H9 (cell line): ENCODE data around the gene SUMO4. TPM values are rescaled to one million over a fixed set of nuclear protein-coding genes. Genes with fewer than 3 reads are reported as not detected.

Source experiments
- DNase-seq: peaks from one replicate; pipeline ENCODE4 v3.0.0-alpha.2; 2017
- H2AFZ ChIP-seq: one replicate; pipeline ENCODE4 v1.6.1; 2013; ENCODE audit warnings: mild to moderate bottlenecking, low read length, control low read depth, moderate library complexity
- H2AK5ac ChIP-seq: 2 replicates; pipeline ENCODE4 v1.6.1; 2013; ENCODE audit warnings: low read length, control low read depth, mixed read lengths; ENCODE audit not compliant: insufficient read length
- H2BK120ac ChIP-seq: one replicate; pipeline ENCODE4 v1.6.1; 2013; ENCODE audit warnings: low read depth, mild to moderate bottlenecking, low read length, control low read depth, inconsistent platforms; ENCODE audit not compliant: poor library complexity, severe bottlenecking
- H2BK12ac ChIP-seq: 2 replicates; pipeline ENCODE4 v1.6.1; 2013; ENCODE audit warnings: low read length, control low read depth, mixed read lengths, low read depth; ENCODE audit not compliant: insufficient read length
- H2BK15ac ChIP-seq: 2 replicates; pipeline ENCODE4 v1.6.1; 2013; ENCODE audit warnings: low read depth, low read length, control low read depth
- H2BK20ac ChIP-seq: one replicate; pipeline ENCODE4 v1.6.1; 2013; ENCODE audit warnings: low read depth, mild to moderate bottlenecking, low read length, control low read depth, inconsistent platforms; ENCODE audit not compliant: poor library complexity, severe bottlenecking
- H2BK5ac ChIP-seq: 2 replicates; pipeline ENCODE4 v1.6.1; 2013; ENCODE audit warnings: low read length, control low read depth, mixed read lengths; ENCODE audit not compliant: insufficient read length
- H3K14ac ChIP-seq: 2 replicates; pipeline ENCODE4 v1.6.1; 2013; ENCODE audit warnings: low read length, control low read depth; ENCODE audit not compliant: insufficient read depth
- H3K18ac ChIP-seq: 2 replicates; pipeline ENCODE4 v1.6.1; 2013; ENCODE audit warnings: low read depth, mild to moderate bottlenecking, mixed read lengths, low read length, control low read depth; ENCODE audit not compliant: insufficient read length
- H3K23ac ChIP-seq: 2 replicates; pipeline ENCODE4 v1.6.1; 2013; ENCODE audit warnings: low read length, control low read depth, mixed read lengths, low read depth; ENCODE audit not compliant: insufficient read length
- H3K23me2 ChIP-seq: 2 replicates; pipeline ENCODE4 v1.6.1; 2013; ENCODE audit warnings: low read depth, mild to moderate bottlenecking, mixed read lengths, low read length, control low read depth; ENCODE audit not compliant: insufficient read length, poor library complexity, severe bottlenecking
- H3K27ac ChIP-seq: 2 replicates; pipeline ENCODE4 v1.5.1; 2013; ENCODE audit warnings: low read length, control low read depth, mixed read lengths, low read depth; ENCODE audit not compliant: insufficient read length
- H3K27me3 ChIP-seq: 2 replicates; pipeline ENCODE4 v1.6.1; 2013; ENCODE audit warnings: low read length, control low read depth, inconsistent platforms; ENCODE audit not compliant: insufficient read depth
- H3K4ac ChIP-seq: 2 replicates; pipeline ENCODE4 v1.6.1; 2013; ENCODE audit warnings: low read depth, mild to moderate bottlenecking, control low read depth, inconsistent platforms, low read length, moderate library complexity
- H3K4me1 ChIP-seq: 2 replicates; pipeline ENCODE4 v1.6.1; 2013; ENCODE audit warnings: low read length, control low read depth, inconsistent platforms; ENCODE audit not compliant: insufficient read depth
- H3K4me2 ChIP-seq: 2 replicates; pipeline ENCODE4 v1.6.1; 2013; ENCODE audit warnings: low read length, control low read depth, mixed read lengths; ENCODE audit not compliant: insufficient read length, insufficient read depth
- H3K56ac ChIP-seq: 2 replicates; pipeline ENCODE4 v1.6.1; 2013; ENCODE audit warnings: low read depth, mild to moderate bottlenecking, mixed read lengths, low read length, control low read depth; ENCODE audit not compliant: insufficient read length
- H3K79me1 ChIP-seq: 2 replicates; pipeline ENCODE4 v1.6.1; 2013; ENCODE audit warnings: low read depth, mild to moderate bottlenecking, moderate library complexity, low read length, control low read depth, inconsistent platforms; ENCODE audit not compliant: insufficient read depth, poor library complexity, severe bottlenecking
- H3K79me2 ChIP-seq: 2 replicates; pipeline ENCODE4 v1.6.1; 2013; ENCODE audit warnings: low read length, control low read depth, inconsistent platforms; ENCODE audit not compliant: insufficient read depth
- H3K9ac ChIP-seq: 2 replicates; pipeline ENCODE4 v1.6.1; 2013; ENCODE audit warnings: low read length, control low read depth, mixed read lengths; ENCODE audit not compliant: insufficient read length; ENCODE audit errors: extremely low read depth
- H3K9me3 ChIP-seq: one replicate; pipeline ENCODE4 v1.6.1; 2013; ENCODE audit warnings: low read depth, low read length, inconsistent platforms; ENCODE audit not compliant: control insufficient read depth
- H3T11ph ChIP-seq: one replicate; pipeline ENCODE4 v1.6.1; 2013; ENCODE audit warnings: mild to moderate bottlenecking, low read length, control low read depth, inconsistent platforms
- H4K20me1 ChIP-seq: one replicate; pipeline ENCODE4 v1.6.1; 2013; ENCODE audit not compliant: control insufficient read depth, insufficient read length, insufficient read depth
- H4K5ac ChIP-seq: 2 replicates; pipeline ENCODE4 v1.6.1; 2013; ENCODE audit warnings: low read depth, mild to moderate bottlenecking, mixed read lengths, low read length, control low read depth; ENCODE audit not compliant: insufficient read length
- H4K8ac ChIP-seq: replicated peaks from 2 replicates; pipeline ENCODE4 v1.6.1; 2013; ENCODE audit warnings: low read length, control low read depth, mixed read lengths, low read depth; ENCODE audit not compliant: insufficient read length
- H4K91ac ChIP-seq: 2 replicates; pipeline ENCODE4 v1.6.1; 2013; ENCODE audit warnings: low read depth, mild to moderate bottlenecking, moderate library complexity, mixed read lengths, low read length, control low read depth; ENCODE audit not compliant: insufficient read length
- H3K27ac Mint-ChIP-seq, 3 experiments: 2 replicates in 2 of 3; 3 replicates in 1 of 3; pipeline ENCODE4 v1.8.0; 2020 to 2021; ENCODE audit warnings: mixed read lengths in 3 of 3, mild to moderate bottlenecking in 1 of 3, moderate library complexity in 1 of 3
- H3K27me3 Mint-ChIP-seq: 2 replicates; pipeline ENCODE4 v1.8.0; 2021; ENCODE audit warnings: low read depth, mild to moderate bottlenecking, moderate library complexity, mixed read lengths
- H3K36me3 Mint-ChIP-seq, 3 experiments: 2 replicates in 2 of 3; 3 replicates in 1 of 3; pipeline ENCODE4 v1.8.0; 2020 to 2021; ENCODE audit warnings: low read depth in 3 of 3, mixed read lengths in 3 of 3; ENCODE audit not compliant: insufficient read depth in 1 of 3
- H3K4me1 Mint-ChIP-seq, 2 experiments: 2 replicates each; pipeline ENCODE4 v1.8.0; 2020; ENCODE audit warnings: mixed read lengths in 2 of 2
- H3K4me3 Mint-ChIP-seq, 2 experiments: 2 replicates in 1 of 2; 3 replicates in 1 of 2; pipeline ENCODE4 v1.8.0; 2020 to 2021; ENCODE audit warnings: mild to moderate bottlenecking in 2 of 2, mixed read lengths in 2 of 2, moderate library complexity in 1 of 2
- H3K9me3 Mint-ChIP-seq, 2 experiments: 2 replicates in 1 of 2; 3 replicates in 1 of 2; pipeline ENCODE4 v1.8.0; 2020; ENCODE audit warnings: mild to moderate bottlenecking in 2 of 2, mixed read lengths in 2 of 2, moderate library complexity in 1 of 2
- WGBS: extraction: QIAGEN DNeasy Blood & Tissue Kit; methylation state at CpG from one replicate; pipeline ENCODE4 v1.1.7; 2013; ENCODE audit warnings: missing lambda C conversion rate, low lambda C conversion rate, mixed read lengths; ENCODE audit not compliant: insufficient read length; ENCODE audit errors: extremely low coverage; 5-methylcytosine and 5-hydroxymethylcytosine counted together
- total RNA-seq: library from RNA; stranded (reverse); gene quantifications from 2 replicates; pipeline ENCODE4 v1.2.1, GENCODE V29; 2021
- TF ChIP-seq, protein P1 (sequence below): fragments of 200-600 bp; sonication (generic); conservative IDR thresholded peaks from 3 replicates; pipeline ENCODE4 v1.8.0; 2021; ENCODE audit warnings: antibody characterized with exemption, mild to moderate bottlenecking

SUMO4 gene
- total RNA-seq, 1 experiment from 2014 or later = 1.5 TPM

DNA sequence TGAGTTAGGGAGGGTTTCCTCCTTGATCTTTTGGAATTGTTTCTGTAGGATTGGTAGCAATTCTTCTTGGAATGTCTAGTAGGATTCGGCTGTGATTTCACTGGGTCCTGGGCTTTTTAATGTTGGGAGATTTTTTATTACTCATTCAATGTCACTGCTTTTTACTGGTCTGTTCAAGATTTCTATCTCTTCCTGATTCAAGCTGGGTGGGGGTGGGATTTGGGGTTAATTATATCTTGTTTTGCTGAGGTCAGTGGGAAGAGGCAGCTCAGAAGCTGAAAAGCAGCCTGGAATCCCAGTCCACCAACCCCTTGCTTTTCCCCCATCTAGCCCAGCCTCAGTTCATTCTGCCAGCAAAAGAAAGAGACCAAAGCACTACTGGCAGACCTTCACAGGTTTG, 39.6 kb downstream of the SUMO4 start:
- H3K14ac ChIP-seq = no peak overlapping the region
- no peaks in the 10 kb centered on the region for H3K4me1 ChIP-seq
- H3K23me2 ChIP-seq = no peaks in the 10 kb centered on the region
- H3K9me3 ChIP-seq = no peaks in the 10 kb centered on the region
- H3K4ac ChIP-seq = no peak overlapping the region
- H2BK5ac ChIP-seq = no peak overlapping the region
- no peak overlapping the region for H3K4me2 ChIP-seq
- H3K18ac ChIP-seq = no peak overlapping the region
- no CpG with 5 or more reads among the region's 1 CpG for WGBS
- H4K91ac ChIP-seq = no peak overlapping the region
- H3K56ac ChIP-seq = no peak overlapping the region
- H2BK12ac ChIP-seq = no peak overlapping the region
- H3K23ac ChIP-seq = no peak overlapping the region
- no peak overlapping the region for H3K9ac ChIP-seq
- H4K8ac ChIP-seq = no peak overlapping the region
- DNase-seq = no peak
- TF ChIP-seq, protein P1, sequence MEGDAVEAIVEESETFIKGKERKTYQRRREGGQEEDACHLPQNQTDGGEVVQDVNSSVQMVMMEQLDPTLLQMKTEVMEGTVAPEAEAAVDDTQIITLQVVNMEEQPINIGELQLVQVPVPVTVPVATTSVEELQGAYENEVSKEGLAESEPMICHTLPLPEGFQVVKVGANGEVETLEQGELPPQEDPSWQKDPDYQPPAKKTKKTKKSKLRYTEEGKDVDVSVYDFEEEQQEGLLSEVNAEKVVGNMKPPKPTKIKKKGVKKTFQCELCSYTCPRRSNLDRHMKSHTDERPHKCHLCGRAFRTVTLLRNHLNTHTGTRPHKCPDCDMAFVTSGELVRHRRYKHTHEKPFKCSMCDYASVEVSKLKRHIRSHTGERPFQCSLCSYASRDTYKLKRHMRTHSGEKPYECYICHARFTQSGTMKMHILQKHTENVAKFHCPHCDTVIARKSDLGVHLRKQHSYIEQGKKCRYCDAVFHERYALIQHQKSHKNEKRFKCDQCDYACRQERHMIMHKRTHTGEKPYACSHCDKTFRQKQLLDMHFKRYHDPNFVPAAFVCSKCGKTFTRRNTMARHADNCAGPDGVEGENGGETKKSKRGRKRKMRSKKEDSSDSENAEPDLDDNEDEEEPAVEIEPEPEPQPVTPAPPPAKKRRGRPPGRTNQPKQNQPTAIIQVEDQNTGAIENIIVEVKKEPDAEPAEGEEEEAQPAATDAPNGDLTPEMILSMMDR = no peak
- H3K27me3 ChIP-seq = no peaks in the 10 kb centered on the region
- Mint-ChIP-seq H3K9me3 (peaks cover 0 to 2% of the 10 kb centered on the region in 2 experiments; a peak in 3 of 5 replicates), H3K27ac (no peak overlapping the region), H3K27me3 (peaks cover 2% of the 10 kb centered on the region), H3K4me1 (peaks cover 0 to 11% of the 10 kb centered on the region in 2 experiments; a peak in 1 of 4 replicates), H3K36me3 (no peaks in the 10 kb centered on the region), H3K4me3 (no peak overlapping the region)
- no peak overlapping the region for H3T11ph ChIP-seq
- H2BK15ac ChIP-seq = no peak overlapping the region
- H3K27ac ChIP-seq = no peak overlapping the region
- no peak overlapping the region for H2BK120ac ChIP-seq
- H2AFZ ChIP-seq = no peak overlapping the region
- no peaks in the 10 kb centered on the region for H3K79me1 ChIP-seq
- H4K5ac ChIP-seq = no peak overlapping the region
- no peak overlapping the region for H2AK5ac ChIP-seq
- H3K79me2 ChIP-seq = no peaks in the 10 kb centered on the region
- no peaks in the 10 kb centered on the region for H4K20me1 ChIP-seq
- H2BK20ac ChIP-seq = no peak overlapping the region
